Measurements from ENCODE around the gene XPR1.

XPR1 gene

DNA sequence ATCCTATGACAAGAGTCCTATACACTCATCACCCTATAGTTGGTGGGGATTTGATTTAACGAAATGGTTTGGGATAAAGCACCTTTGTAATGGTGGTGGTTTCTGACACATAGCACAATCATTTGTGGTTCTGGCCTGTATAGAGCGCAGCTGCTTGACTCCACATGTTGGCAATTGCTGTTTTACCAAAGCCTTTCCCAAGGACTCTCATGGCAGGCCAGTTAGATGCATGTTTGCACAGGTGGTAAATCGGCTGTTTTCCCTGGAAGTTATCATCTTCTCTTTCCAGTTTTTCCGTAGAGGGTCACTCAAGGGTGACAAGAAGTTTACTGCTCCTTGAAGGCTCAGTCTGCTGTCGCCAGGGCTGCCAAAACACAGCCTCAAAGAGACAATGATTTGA is 17.1 kb upstream of the XPR1 start:
- in situ Hi-C loops (cut with MboI; ENCODE audit: low sequenced_read_pairs), result no loop called here

DNA sequence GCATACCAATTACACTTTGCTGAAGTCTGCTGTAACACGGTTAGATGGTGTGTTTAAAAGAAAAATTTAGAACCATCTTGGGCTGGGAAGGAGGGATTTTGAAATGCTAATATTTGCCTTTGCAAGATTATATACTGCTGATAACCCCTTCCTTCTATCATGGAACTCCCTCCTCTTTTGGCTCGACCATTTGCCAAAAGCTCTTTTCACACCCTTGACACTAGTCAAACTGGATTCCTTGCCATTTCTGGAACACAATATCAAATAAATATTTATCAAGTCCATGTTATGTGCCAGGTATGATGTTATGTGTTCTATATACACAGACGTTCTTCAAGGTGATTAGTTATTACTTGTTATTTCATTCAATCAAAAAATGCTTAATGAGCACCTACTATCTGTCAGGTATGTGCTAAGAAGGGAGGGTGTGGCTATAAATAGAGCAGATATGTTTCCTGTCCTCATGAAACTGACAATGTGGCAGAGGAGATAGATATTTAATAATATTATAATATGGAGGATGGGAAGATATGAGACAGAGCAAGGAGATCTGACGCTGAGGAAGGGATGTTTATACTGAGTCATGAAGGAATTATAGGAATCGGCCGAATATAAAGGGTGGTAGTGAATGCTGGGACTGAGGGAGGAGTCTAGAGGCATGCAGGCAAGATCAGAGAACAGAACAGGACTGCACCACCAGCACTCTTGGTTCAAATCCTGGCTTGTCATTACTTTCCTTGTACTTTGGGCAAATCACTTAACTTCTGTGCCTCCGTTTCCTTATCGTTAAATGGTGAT is 16.1 kb upstream of the XPR1 start:
- in situ Hi-C loops (cut with MboI; ENCODE audit: low sequenced_read_pairs), result no loop called here

GRCh38 chr1:180616439-180616838 is 15.4 kb upstream of the XPR1 start:
- in situ Hi-C loops (cut with MboI; ENCODE audit: low sequenced_read_pairs), result no loop called here

- in situ Hi-C loops (cut with MboI; ENCODE audit: low sequenced_read_pairs), result no loop called here
These were observed 13.9 kb upstream of the XPR1 start for GRCh38 chr1:180617774-180618395.

DNA sequence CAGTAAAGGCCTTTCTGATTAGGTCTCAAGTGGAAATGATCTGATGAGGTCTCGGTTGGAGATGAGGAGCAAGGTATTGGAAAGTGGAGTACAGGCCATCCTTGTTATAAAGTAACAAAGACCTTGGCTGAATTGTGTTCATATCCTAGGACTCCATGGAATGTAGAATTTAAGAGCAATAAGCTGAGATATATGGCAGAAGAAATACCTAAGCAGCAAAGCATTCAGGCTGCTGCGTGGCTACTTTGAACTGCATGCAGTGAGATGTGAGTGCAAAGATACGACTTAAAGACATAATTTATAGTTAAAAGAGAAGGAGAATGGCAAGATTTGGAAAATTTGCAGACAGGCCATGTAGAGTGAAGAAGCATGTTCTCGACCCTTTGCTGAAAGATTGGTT is 11.2 kb upstream of the XPR1 start:
- in situ Hi-C loops (cut with MboI; ENCODE audit: low sequenced_read_pairs), result no loop called here

GRCh38 chr1:180622658-180623508 is 8.9 kb upstream of the XPR1 start:
- in situ Hi-C loops (cut with MboI; ENCODE audit: low sequenced_read_pairs), result no loop called here

DNA sequence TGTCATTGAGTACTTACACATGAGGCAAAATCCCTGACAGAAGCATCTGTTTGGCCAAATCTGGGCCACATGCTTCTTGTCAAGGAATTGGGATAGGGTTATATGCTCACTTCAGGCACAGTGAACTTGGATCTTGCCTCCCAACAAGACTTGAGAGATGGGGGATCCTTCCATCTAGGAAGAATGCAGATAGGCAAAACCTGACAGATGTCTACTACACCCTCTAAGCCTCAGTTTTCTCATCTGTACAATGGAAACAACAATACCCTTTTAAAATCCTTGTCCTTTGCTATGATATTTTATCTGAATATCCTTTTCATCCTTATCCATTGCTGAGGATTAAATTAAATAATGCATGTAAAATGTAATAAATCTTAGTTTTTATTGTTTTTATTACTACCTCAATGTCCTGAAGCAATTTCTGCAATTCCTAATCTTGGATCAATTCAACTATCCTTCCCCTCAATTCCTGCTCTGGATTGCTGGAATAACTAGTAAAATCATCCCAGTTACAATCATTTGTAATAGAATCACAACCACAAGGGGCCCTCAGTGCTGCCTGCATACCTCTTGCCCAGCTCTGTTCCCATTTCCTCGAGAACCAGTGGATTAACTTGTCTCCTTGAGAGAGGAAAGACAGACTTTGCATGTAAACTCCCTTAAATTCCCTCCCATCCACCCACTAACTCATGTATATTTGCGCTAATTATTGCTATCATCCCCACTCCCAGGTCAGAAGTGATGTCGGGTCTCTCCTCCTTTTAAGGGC is 8.1 kb upstream of the XPR1 start:
- in situ Hi-C loops (cut with MboI; ENCODE audit: low sequenced_read_pairs), result no loop called here

DNA sequence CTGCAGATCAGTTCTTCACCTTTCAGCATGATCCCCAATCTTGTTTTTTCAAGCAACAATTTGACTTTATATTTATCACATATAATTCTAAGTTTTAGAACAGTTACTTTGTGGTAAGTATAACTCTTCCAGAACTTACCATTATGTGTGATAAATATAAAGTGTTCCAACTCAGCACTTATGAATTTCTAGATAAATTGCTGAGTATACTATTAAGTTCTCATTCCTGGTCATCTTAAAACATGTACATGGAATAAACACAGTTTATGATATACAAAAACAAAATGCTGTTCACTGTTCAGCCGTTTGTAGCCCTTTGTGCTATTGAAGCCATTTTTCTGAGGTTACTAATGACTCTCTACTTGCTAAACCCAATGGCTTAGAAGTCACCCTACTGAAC is 5.1 kb upstream of the XPR1 start:
- in situ Hi-C loops (cut with MboI; ENCODE audit: low sequenced_read_pairs), result no loop called here

DNA sequence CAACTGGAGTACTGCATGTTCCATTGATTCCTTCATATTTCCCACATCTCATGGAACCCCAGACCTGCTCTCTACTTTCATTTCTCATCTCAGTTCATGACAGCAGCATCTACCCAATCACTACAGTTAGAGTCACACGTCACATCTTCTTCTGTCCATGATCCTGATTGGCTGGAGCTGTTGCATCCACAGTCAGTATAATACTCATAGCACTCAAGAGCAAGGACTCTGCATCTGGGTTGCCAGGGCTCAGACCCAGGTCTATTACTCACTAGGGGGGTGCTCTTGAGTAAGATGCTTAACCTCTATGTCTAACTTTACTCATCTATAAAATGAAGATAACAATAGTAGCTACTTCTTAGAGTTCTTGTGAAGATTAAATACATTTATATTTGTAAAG is 4.4 kb upstream of the XPR1 start:
- in situ Hi-C loops (cut with MboI; ENCODE audit: low sequenced_read_pairs), result no loop called here

- in situ Hi-C loops (cut with MboI; ENCODE audit: low sequenced_read_pairs), result no loop called here
These were observed 3.2 kb upstream of the XPR1 start for GRCh38 chr1:180628646-180629045.

DNA sequence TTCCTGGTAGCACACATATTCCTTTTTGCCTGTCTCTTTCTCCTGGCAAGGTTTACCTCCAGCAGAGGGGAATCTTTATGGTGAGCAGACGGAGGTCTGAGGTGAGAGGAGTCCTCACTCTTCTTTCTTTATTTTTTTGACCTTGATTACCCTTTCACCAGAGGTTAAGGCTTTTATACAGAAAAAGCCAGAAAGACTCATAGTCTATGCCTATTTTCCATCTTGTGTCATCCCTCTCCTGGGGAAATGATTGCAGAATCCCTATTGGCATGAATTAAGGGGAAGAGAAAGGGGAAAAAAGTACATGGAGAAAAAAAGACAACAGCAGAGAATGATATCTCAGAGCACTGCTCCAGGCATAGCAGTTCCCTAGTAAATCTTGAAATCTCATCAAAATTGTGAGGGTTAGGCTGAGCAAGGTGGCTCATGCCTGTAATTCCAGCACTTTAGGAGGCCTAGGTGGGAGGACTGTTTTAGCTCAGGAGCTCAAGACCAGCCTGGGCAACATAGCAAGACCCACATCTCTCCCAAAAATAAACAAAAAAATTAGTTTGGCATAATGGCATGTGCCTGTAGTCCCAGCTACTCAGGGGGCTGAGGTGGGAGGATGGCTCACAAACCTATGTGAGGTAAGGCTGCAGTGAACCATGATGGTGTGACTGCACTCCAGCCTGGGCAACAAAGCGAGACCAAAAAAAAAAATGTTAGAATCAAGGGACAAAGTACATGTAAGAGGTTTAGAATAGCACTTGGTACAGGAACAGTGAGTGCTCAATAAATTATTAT is 1.2 kb upstream of the XPR1 start:
- in situ Hi-C loops (cut with MboI; ENCODE audit: low sequenced_read_pairs), result no loop called here

DNA sequence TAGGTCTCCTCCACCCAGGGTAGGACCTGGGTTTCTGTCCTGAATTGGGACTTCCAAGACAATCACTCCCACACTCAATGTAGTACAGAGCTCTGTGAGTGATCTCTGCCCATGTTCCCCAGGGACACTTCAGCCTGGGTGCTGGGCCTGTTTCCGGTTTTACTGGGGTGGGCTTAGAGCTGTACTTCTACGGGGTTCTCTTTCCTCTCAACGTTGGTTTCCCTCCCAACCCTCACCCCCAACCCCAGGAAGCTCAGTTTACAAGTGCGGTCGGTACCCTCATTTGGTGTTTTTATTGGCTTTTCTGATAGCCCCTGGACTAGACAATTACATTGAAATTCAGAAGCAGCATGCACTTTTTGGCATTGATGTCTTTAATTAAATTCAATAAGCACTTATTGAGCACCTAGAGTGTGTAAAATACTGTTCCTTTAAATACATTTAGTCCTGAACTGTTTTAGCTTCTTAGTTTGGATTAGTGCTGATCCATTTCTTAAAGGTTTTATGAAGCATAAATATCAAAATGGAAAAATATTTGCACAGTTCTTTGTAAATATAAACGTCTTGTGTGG is 542 bp upstream of the XPR1 start:
- in situ Hi-C loops (cut with MboI; ENCODE audit: low sequenced_read_pairs), result no loop called here

GRCh38 chr1:180632326-180633056 is 669 bp downstream of the XPR1 start:
- in situ Hi-C loops (cut with MboI; ENCODE audit: low sequenced_read_pairs), result no loop called here

DNA sequence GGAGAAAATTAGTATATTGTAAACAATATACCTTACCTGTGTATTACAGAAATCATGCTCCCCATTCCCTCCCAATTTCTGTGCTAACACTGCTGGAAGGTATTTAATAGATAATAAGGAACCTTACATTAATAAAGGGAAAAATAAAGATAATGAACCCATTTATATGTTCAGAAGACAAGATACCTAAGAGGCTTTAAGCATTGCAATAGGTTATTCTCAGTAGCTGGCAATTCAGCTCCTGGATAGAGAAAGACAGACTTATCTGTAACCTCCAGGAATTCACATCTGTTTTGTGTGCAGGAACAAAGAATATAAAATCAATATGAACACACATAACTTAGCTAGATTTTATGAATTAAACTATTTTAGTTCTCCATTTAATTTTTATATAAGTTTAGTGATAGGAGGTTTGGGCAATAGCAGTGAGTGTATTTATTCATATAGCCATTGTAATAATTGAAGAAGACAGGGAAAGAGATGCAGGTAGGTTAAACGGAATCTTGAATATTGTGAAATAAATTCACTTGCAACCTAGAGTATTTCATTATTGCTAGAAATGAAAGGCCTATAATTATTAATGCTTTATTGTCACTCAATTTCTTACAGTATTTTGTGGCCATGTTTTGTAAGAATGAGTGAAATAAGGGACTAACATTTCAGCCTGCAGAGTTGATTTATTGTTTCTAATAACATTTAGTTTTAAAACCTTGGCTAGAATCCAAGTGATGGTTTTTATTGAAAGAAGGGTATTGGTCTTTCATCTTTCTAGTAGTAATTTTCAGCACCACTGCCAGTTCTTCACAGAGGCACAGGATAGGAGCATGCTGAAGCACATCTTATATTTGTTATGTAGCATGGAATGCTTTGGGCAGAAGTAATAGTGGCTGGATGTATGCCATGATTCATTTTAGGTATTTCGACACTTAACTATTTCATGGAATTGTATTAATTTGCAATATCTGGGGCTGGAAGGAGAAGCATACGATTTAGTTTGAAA is 1.5 kb downstream of the XPR1 start:
- in situ Hi-C loops (cut with MboI; ENCODE audit: low sequenced_read_pairs), result no loop called here

DNA sequence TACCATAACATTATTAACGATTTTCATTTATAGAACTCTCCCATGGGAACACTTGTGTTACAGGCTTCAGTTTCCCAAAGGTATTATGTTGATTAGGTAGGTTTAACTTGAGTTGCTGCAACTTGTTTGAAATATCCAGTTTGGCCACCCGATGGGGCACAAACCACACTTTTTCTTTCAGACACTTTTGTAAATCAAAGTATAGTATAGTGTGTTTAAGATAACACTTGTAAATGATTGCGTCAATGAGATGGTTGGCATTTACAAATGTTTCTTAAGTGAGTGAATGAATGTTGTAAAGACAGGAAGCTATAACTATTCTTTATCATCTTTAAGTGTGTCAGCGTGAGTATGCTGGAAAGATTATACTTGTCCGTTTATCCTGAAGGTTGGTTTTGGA is 4.3 kb downstream of the XPR1 start:
- in situ Hi-C loops (cut with MboI; ENCODE audit: low sequenced_read_pairs), result no loop called here

DNA sequence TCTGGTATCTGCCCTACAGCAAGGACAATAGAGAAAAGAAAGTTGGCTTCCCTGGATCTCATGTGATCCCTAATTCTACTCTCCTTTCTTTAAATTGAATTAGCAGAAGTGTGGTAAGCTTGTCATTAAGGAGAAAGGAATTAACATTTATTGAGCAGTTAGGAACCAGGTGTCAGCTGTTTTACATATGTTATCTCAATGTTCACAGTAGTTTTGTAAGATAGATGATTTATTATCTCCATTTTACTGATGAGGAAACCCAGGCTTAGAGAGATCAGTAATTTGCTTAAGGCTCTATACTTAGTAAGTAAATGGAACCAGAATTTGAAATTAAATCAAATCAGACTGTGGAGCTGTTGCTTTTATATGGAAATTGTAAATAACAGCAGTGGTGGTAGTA is 8.0 kb downstream of the XPR1 start:
- in situ Hi-C loops (cut with MboI; ENCODE audit: low sequenced_read_pairs), result no loop called here

GRCh38 chr1:180640531-180640949 is 8.7 kb downstream of the XPR1 start:
- in situ Hi-C loops (cut with MboI; ENCODE audit: low sequenced_read_pairs), result no loop called here

DNA sequence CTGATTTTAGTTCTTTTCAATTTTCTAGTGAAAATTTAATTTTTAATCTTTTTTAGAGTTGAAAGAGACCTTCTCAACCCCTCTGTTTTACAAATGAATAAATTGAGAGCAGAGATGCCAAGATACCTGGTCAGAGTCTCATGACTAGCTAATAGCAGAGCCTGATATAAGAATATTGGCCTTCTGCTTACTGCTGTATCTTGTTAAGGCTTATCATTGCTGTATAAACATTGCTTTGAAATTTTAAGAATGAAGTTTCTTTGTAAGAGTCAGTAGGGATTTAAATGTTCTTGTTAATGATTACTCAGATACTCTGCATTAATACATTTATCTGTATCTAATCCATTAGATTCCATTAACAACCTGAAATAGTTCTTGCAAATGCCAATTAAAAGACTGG is 9.8 kb downstream of the XPR1 start:
- in situ Hi-C loops (cut with MboI; ENCODE audit: low sequenced_read_pairs), result no loop called here

Data from HL-60/S4 treated with retinoic acid at 250 ng/mL for 4 days and 3 days (cell line).